H1 (cell line): Measurements from ENCODE around the gene DYNLT1. TPM values are rescaled to one million over a fixed set of nuclear protein-coding genes. Genes with fewer than 3 reads are reported as not detected.

Experiments
- RFX5 ChIP-seq: IDR thresholded peaks from 2 replicates; pipeline ENCODE4 v1.6.1; 2011; ENCODE audit warnings: low read depth, low read length, improper control_type of control experiment, borderline replicate concordance
- SIN3A ChIP-seq, 2 experiments: IDR thresholded peaks in 1 of 2; conservative IDR thresholded peaks in 1 of 2; 2 replicates each; pipeline ENCODE4 v1.6.1; 2011 to 2012; ENCODE audit warnings: low read length in 2 of 2, improper control_type of control experiment in 1 of 2, low read depth in 1 of 2, mild to moderate bottlenecking in 1 of 2
- polyA plus RNA-seq, 7 experiments: library from polyadenylated mRNA; depleted of rRNA in 3 of 7; stranded (reverse) in 5 of 7; unstranded in 2 of 7; fragments of >200 nt in 5 of 7; fragments of 200-250 nt in 2 of 7; gene quantifications; 1 replicate in 5 of 7; 2 replicates in 1 of 7; 4 replicates in 1 of 7; pipeline versions ENCODE4 v1.2.1 to v1.2.3, GENCODE V29; 2011 to 2013; ENCODE audit warnings: missing spikeins in 2 of 7, mixed read lengths in 2 of 7
- total RNA-seq: library from RNA; stranded (reverse); fragmentation: NEBNext Ultra II Directional; extraction: Animal tissue kit (Norgen Biotek cat#: 25700); gene quantifications from 2 replicates; pipeline ENCODE4 v1.2.1, GENCODE V29; 2021

DYNLT1 gene
- total and polyA plus RNA-seq, 2 of the 8 experiments (the other 6 are each of a cell fraction or from before 2014, with no cell fraction given): 119 to 245 TPM

- no peak for TF ChIP-seq RFX5
- TF ChIP-seq SIN3A (conservative IDR thresholded peaks at IDR 0.05 in 1 of 2, IDR thresholded peaks at IDR 0.05 in 1 of 2; ENCODE audit: low read depth in 1 of 2, low read length in 2 of 2): no peak
These were observed 24.8 kb upstream of the DYNLT1 start (continued) for GRCh38 chr6:158669145-158670035.
